Astrocyte (in vitro differentiated cells and primary cell): ENCODE data around the gene PSMB11.

Experiments used
- CTCF ChIP-seq: IDR thresholded peaks from 2 replicates; pipeline ENCODE4 v1.5.1; 2011; ENCODE audit warnings: low read depth, mild to moderate bottlenecking, inconsistent platforms, low read length, moderate library complexity; ENCODE audit not compliant: insufficient read depth
- EZH2 ChIP-seq: IDR thresholded peaks from 2 replicates; pipeline ENCODE4 v1.6.1; 2012; ENCODE audit warnings: mild to moderate bottlenecking, low read length, inconsistent platforms; ENCODE audit not compliant: insufficient read depth

- TF ChIP-seq CTCF (peak; percentile 73), EZH2 (no peak)
Observed at GRCh38 chr14:23057757-23058653, 16.0 kb downstream of the PSMB11 start.
